Measurements from ENCODE around the gene FSTL1.

DNA sequence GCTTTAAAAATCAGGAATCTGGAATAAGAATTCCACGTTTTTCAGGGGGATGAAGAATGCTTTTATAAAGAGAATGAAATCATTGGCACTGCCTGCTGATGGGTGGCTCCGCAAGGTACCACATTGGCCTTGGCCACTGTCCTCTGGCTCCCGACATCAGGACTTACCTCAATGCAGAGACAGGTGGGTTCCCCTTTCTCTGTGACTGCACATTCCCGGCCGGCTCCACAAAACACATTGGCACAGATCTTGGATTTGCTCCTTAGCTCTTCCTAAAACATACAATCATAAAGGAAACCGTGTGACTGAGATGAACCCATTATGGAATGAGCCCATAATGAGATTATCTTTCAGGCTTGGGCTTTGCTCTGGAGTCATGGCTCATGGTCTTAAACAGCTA, 35.0 kb downstream of the FSTL1 start:
- no peak for TF ChIP-seq POLR2A (IDR thresholded peaks at IDR 0.05)
- TF ChIP-seq, protein P1, sequence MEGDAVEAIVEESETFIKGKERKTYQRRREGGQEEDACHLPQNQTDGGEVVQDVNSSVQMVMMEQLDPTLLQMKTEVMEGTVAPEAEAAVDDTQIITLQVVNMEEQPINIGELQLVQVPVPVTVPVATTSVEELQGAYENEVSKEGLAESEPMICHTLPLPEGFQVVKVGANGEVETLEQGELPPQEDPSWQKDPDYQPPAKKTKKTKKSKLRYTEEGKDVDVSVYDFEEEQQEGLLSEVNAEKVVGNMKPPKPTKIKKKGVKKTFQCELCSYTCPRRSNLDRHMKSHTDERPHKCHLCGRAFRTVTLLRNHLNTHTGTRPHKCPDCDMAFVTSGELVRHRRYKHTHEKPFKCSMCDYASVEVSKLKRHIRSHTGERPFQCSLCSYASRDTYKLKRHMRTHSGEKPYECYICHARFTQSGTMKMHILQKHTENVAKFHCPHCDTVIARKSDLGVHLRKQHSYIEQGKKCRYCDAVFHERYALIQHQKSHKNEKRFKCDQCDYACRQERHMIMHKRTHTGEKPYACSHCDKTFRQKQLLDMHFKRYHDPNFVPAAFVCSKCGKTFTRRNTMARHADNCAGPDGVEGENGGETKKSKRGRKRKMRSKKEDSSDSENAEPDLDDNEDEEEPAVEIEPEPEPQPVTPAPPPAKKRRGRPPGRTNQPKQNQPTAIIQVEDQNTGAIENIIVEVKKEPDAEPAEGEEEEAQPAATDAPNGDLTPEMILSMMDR (IDR thresholded peaks at IDR 0.05), result no peak

Data from right lobe of liver (tissue), 4 donors.